ENCODE results near the gene TXNRD1. TPM values are rescaled to one million over a fixed set of nuclear protein-coding genes. Genes with fewer than 3 reads are reported as not detected.
"Not testable (repeated sequence)": the region's sequence is repeated elsewhere in the genome, so short reads cannot be mapped to it uniquely, and the experiment has no call there.

The TXNRD1 gene
- total and polyA plus RNA-seq, 5 donors, result 57.9 to 187 (median 144) TPM

DNA sequence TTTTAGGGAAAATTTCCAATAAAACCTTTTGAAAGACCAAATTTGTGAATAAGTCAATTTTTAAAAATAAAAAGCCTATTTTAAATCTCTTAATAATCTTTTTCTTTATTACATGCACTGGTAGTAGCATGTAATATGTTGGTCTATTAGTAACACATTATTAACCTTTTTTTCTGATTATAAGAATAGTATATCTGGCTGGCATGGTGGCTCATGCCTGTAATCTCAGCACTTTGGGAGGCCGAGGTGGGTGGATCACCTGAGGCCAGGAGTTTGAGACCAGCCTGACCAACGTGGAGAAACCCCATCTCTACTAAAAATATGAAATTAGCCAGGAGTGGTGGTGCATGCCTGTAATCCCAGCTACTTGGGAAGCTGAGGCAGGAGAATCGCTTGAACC is 116.7 kb downstream of the TXNRD1 start:
- H3K4me1 ChIP-seq (ENCODE audit: control insufficient read depth, insufficient read depth, low read length); H3K27ac ChIP-seq (ENCODE audit: low read length); DNase-seq; H3K4me3 ChIP-seq (ENCODE audit: low read length); ATAC-seq; intact Hi-C loops (cut with DNase I); H3K9me3 ChIP-seq (ENCODE audit: control insufficient read depth, low read length); H3K27me3 ChIP-seq (ENCODE audit: control insufficient read depth, insufficient read depth): not testable (repeated sequence)
- 94% methylated on average over 3 of the region's 3 CpGs for WGBS

- H3K27me3 ChIP-seq (ENCODE audit: control insufficient read depth, insufficient read depth), result no peaks in the 10 kb centered on the region
- no peak for ATAC-seq
- H3K4me3 ChIP-seq (ENCODE audit: low read length), result no peak overlapping the region
- H3K27ac ChIP-seq (ENCODE audit: low read length), result no peak overlapping the region
- H3K4me1 ChIP-seq (ENCODE audit: control insufficient read depth, insufficient read depth, low read length), result no peaks in the 10 kb centered on the region
- no peak for DNase-seq
- no peaks in the 10 kb centered on the region for H3K9me3 ChIP-seq (ENCODE audit: control insufficient read depth, low read length)
- WGBS, result 56% methylated on average over 1 of the region's 1 CpG
- intact Hi-C loops (cut with DNase I), result no loop called here
Measured at GRCh38 chr12:104333692-104334255, 118.2 kb downstream of the TXNRD1 start.

DNA sequence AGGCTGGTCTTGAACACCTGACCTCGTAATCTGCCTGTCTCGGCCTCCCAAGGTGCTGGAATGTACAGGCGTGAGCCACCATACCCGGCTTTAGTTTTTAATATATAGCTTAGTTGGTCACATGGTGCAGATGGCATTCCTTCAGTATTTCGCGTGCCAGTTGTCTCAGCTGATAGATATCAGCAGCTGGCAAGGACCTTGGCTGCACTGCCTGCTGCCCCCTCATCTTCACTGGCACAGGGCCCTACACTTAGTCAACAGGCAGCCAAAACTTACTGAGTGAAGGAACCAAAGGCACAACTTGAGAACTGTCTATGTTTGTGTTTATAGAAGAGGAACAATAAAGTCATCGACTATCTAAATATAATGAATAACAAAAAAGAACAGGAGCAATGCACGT is 119.0 kb downstream of the TXNRD1 start:
- H3K4me1 ChIP-seq (ENCODE audit: control insufficient read depth, insufficient read depth, low read length), result no peaks in the 10 kb centered on the region
- intact Hi-C loops (cut with DNase I), result no loop called here
- no peaks in the 10 kb centered on the region for H3K27me3 ChIP-seq (ENCODE audit: control insufficient read depth, insufficient read depth)
- no peak overlapping the region for H3K27ac ChIP-seq (ENCODE audit: low read length)
- H3K9me3 ChIP-seq (ENCODE audit: control insufficient read depth, low read length), result no peaks in the 10 kb centered on the region
- DNase-seq, result peak in 2 of 3 donors; percentile 38 to 53
- no peak overlapping the region for H3K4me3 ChIP-seq (ENCODE audit: low read length)
- 73% methylated on average over 8 of the region's 8 CpGs for WGBS
- ATAC-seq, result peak; percentile 64 to 65

- intact Hi-C loops (cut with DNase I), result no loop called here
- no peak for ATAC-seq
- H3K4me3 ChIP-seq (ENCODE audit: low read length), result no peak overlapping the region
Measured at GRCh38 chr12:104336115-104336514, 120.5 kb downstream of the TXNRD1 start.

GRCh38 chr12:104337030-104337558 is 121.5 kb downstream of the TXNRD1 start:
- H3K9me3 ChIP-seq (ENCODE audit: control insufficient read depth, low read length), result no peaks in the 10 kb centered on the region
- H3K27me3 ChIP-seq (ENCODE audit: control insufficient read depth, insufficient read depth), result no peaks in the 10 kb centered on the region
- 94% methylated on average over 7 of the region's 7 CpGs for WGBS
- no peak overlapping the region for H3K4me3 ChIP-seq (ENCODE audit: low read length)
- intact Hi-C loops (cut with DNase I), result no loop called here
- H3K4me1 ChIP-seq (ENCODE audit: control insufficient read depth, insufficient read depth, low read length), result peaks cover 11% of the 10 kb centered on the region
- H3K27ac ChIP-seq (ENCODE audit: low read length), result no peak overlapping the region
- DNase-seq, result no peak
- no peak for ATAC-seq

More at GRCh38 chr12:104336115-104336514, 120.5 kb downstream of the TXNRD1 start:
- Histone ChIP-seq H3K27me3 (ENCODE audit: control insufficient read depth, insufficient read depth) (no peaks in the 10 kb centered on the region), H3K9me3 (ENCODE audit: control insufficient read depth, low read length) (no peaks in the 10 kb centered on the region), H3K27ac (ENCODE audit: low read length) (no peak overlapping the region), H3K4me1 (ENCODE audit: control insufficient read depth, insufficient read depth, low read length) (peaks cover 8% of the 10 kb centered on the region)
- DNase-seq, result no peak
- WGBS, result 95% methylated on average over 2 of the region's 2 CpGs

- Histone ChIP-seq H3K27ac (ENCODE audit: low read length) (no peak overlapping the region), H3K27me3 (ENCODE audit: control insufficient read depth, insufficient read depth) (no peaks in the 10 kb centered on the region), H3K4me3 (ENCODE audit: low read length) (no peak overlapping the region), H3K4me1 (ENCODE audit: control insufficient read depth, insufficient read depth, low read length) (peaks cover 13% of the 10 kb centered on the region), H3K9me3 (ENCODE audit: control insufficient read depth, low read length) (no peaks in the 10 kb centered on the region)
- no peak for DNase-seq
- WGBS, result 80% methylated on average over 3 of the region's 3 CpGs
- intact Hi-C loops (cut with DNase I), result no loop called here
- no peak for ATAC-seq
Measured at GRCh38 chr12:104339663-104340062, 124.1 kb downstream of the TXNRD1 start.

- peaks cover 13% of the 10 kb centered on the region for H3K4me1 ChIP-seq (ENCODE audit: control insufficient read depth, insufficient read depth, low read length)
- intact Hi-C loops (cut with DNase I), result no loop called here
- H3K27me3 ChIP-seq (ENCODE audit: control insufficient read depth, insufficient read depth), result no peaks in the 10 kb centered on the region
- WGBS, result 69% methylated on average over 1 of the region's 1 CpG
- no peak overlapping the region for H3K4me3 ChIP-seq (ENCODE audit: low read length)
- peak overlapping the region; percentile 0 for H3K27ac ChIP-seq (ENCODE audit: low read length)
- H3K9me3 ChIP-seq (ENCODE audit: control insufficient read depth, low read length), result no peaks in the 10 kb centered on the region
- ATAC-seq, result no peak
- no peak for DNase-seq
Measured at GRCh38 chr12:104340177-104340576, 124.6 kb downstream of the TXNRD1 start.

GRCh38 chr12:104340925-104341611 is 125.5 kb downstream of the TXNRD1 start:
- DNase-seq, result peak in 1 of 3 donors; percentile 57
- Histone ChIP-seq H3K4me1 (ENCODE audit: control insufficient read depth, insufficient read depth, low read length) (peaks cover 13% of the 10 kb centered on the region), H3K27me3 (ENCODE audit: control insufficient read depth, insufficient read depth) (no peaks in the 10 kb centered on the region), H3K9me3 (ENCODE audit: control insufficient read depth, low read length) (no peaks in the 10 kb centered on the region), H3K4me3 (ENCODE audit: low read length) (no peak overlapping the region), H3K27ac (ENCODE audit: low read length) (peak overlapping the region; percentile 7)
- intact Hi-C loops (cut with DNase I), result no loop called here
- WGBS, result 61% methylated on average over 6 of the region's 6 CpGs
- ATAC-seq, result peak; percentile 30 to 45

GRCh38 chr12:104342147-104342546 is 126.6 kb downstream of the TXNRD1 start:
- peaks cover 13% of the 10 kb centered on the region for H3K4me1 ChIP-seq (ENCODE audit: control insufficient read depth, insufficient read depth, low read length)
- WGBS, result 95% methylated on average over 2 of the region's 2 CpGs
- DNase-seq (no peak), ATAC-seq (no peak)
- no peaks in the 10 kb centered on the region for H3K9me3 ChIP-seq (ENCODE audit: control insufficient read depth, low read length)
- intact Hi-C loops (cut with DNase I), result no loop called here
- H3K27me3 ChIP-seq (ENCODE audit: control insufficient read depth, insufficient read depth), result no peaks in the 10 kb centered on the region
- no peak overlapping the region for H3K27ac ChIP-seq (ENCODE audit: low read length)
- no peak overlapping the region for H3K4me3 ChIP-seq (ENCODE audit: low read length)

DNA sequence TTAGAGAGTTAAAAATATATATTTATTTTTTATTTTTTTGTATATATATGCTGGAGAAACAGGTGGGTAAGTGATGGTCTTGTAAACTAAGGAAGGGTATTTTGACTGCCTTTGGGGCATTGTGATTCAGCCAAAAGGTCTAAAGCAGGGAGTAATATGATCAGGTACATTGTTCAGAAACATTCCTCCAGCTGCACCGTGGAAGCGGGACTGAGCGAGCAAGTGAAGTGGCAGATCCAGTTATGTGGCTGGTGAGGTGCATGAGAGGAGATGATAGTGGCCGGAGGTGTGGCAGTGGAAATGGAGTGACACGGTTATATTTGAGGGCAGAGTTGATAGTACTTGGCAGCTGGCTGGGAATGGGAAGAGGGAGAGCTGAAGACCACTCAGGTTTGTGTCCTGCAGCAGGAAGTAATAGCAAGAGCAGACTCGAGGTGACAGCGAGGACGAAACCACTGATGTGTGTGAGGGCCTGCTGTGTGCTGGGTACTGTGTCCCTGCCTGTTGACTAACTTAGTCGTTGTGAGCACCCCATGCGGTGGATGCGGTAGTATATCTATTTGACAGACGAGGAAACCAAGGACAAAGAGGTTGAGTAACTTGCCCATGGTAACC is 127.2 kb downstream of the TXNRD1 start:
- intact Hi-C loops (cut with DNase I), result no loop called here
- Histone ChIP-seq H3K4me3 (ENCODE audit: low read length) (no peak overlapping the region), H3K27me3 (ENCODE audit: control insufficient read depth, insufficient read depth) (no peaks in the 10 kb centered on the region), H3K9me3 (ENCODE audit: control insufficient read depth, low read length) (no peaks in the 10 kb centered on the region), H3K4me1 (ENCODE audit: control insufficient read depth, insufficient read depth, low read length) (peaks cover 13% of the 10 kb centered on the region), H3K27ac (ENCODE audit: low read length) (peak overlapping the region; percentile 13)
- DNase-seq (no peak), ATAC-seq (no peak)
- 85% methylated on average over 12 of the region's 12 CpGs for WGBS

DNA sequence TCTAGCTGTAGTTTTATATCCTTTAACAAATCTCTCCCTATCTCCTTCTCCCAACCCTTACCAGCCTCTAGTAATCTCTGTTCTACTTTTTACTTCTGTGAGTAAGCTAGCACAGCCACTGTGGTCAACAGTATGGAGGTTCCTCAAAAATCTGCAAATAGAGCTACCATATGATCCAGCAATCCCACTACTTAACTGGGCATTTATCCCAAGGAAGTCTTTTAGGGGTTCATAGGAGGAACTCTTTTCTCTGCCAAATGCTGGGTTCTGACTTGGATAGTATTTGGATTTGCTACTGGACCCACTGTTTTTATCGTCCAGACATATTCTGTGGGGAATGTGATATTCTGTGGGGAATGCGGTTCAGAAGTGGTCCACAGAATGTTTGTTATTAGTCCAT is 129.1 kb downstream of the TXNRD1 start:
- Histone ChIP-seq H3K27ac (ENCODE audit: low read length) (no peak overlapping the region), H3K27me3 (ENCODE audit: control insufficient read depth, insufficient read depth) (no peaks in the 10 kb centered on the region), H3K4me3 (ENCODE audit: low read length) (no peak overlapping the region), H3K4me1 (ENCODE audit: control insufficient read depth, insufficient read depth, low read length) (peaks cover 13% of the 10 kb centered on the region), H3K9me3 (ENCODE audit: control insufficient read depth, low read length) (no peaks in the 10 kb centered on the region)
- 65% methylated on average over 2 of the region's 2 CpGs for WGBS
- DNase-seq (no peak), ATAC-seq (no peak)
- intact Hi-C loops (cut with DNase I), result no loop called here

Measured in right cardiac atrium (tissue), 5 donors.